HepG2 (cell line): ENCODE results near the gene ARHGAP30. TPM values are rescaled to one million over a fixed set of nuclear protein-coding genes. Genes with fewer than 3 reads are reported as not detected.
A peak's percentile ranks its signal among the peaks of the same experiment; 100 is the strongest.

Source experiments
- GLI4 ChIP-seq: sonication (generic); formaldehyde crosslinking; IDR thresholded peaks from 2 replicates; pipeline ENCODE4 v1.5.1; 2020; ENCODE audit warnings: missing genetic modification reagents, mild to moderate bottlenecking, moderate library complexity, borderline replicate concordance
- MAZ ChIP-seq, 2 experiments: sonication (generic) in 1 of 2; formaldehyde crosslinking in 1 of 2; IDR thresholded peaks; 2 replicates each; pipeline versions ENCODE4 v1.5.0 to v1.6.1; 2012 to 2020; ENCODE audit warnings: low read depth in 2 of 2, mild to moderate bottlenecking in 2 of 2, borderline replicate concordance in 1 of 2, improper control_type of control experiment in 1 of 2, low read length in 1 of 2, missing genetic modification reagents in 1 of 2, moderate library complexity in 1 of 2
- PRDM4 ChIP-seq: sonication (generic); formaldehyde crosslinking; IDR thresholded peaks from 2 replicates; pipeline ENCODE4 v1.9.0; 2021; ENCODE audit warnings: missing genetic modification reagents, borderline replicate concordance
- SALL2 ChIP-seq: sonication (generic); formaldehyde crosslinking; IDR thresholded peaks from 2 replicates; pipeline ENCODE4 v1.8.1; 2023; ENCODE audit warnings: mild to moderate bottlenecking, missing genetic modification reagents, inconsistent platforms
- SKI ChIP-seq: fragments of 450-650 bp; IDR thresholded peaks from one replicate; pipeline ENCODE4 v1.6.1; 2018; ENCODE audit warnings: mild to moderate bottlenecking; ENCODE audit not compliant: partially characterized antibody
- ZNF318 ChIP-seq: sonication (generic); formaldehyde crosslinking; IDR thresholded peaks from 2 replicates; pipeline ENCODE4 v1.4.0; 2020; ENCODE audit warnings: mild to moderate bottlenecking, missing genetic modification reagents
- polyA plus RNA-seq, 8 experiments: library from polyadenylated mRNA; depleted of rRNA in 3 of 8; stranded (reverse) in 7 of 8; unstranded in 1 of 8; fragments of >200 nt; fragmentation: Illumina TruSeq in 4 of 8; extraction: Trizol in 4 of 8; gene quantifications; 2 replicates each; pipeline versions ENCODE4 v1.2.1 to v1.2.3, GENCODE V29; 2011 to 2016; ENCODE audit warnings: low read depth in 4 of 8, missing spikeins in 1 of 8, mixed read lengths in 1 of 8; ENCODE audit not compliant: insufficient read depth in 1 of 8
- total RNA-seq, 5 experiments: library from RNA; depleted of rRNA; stranded (reverse); fragments of >200 nt; fragmentation: Illumina TruSeq; extraction: Trizol; gene quantifications; 2 replicates each; pipeline ENCODE4 v1.2.3, GENCODE V29; 2016; ENCODE audit warnings: low read depth in 1 of 5
- TF ChIP-seq, protein P1 (sequence below): sonication (generic); formaldehyde crosslinking; IDR thresholded peaks from 2 replicates; pipeline ENCODE4 v1.4.0; 2020; ENCODE audit warnings: missing genetic modification reagents

ARHGAP30 gene
- total and polyA plus RNA-seq, 2 of the 13 experiments (the other 11 are each of a cell fraction or from before 2014, with no cell fraction given): 0.13 to 0.20 TPM

DNA sequence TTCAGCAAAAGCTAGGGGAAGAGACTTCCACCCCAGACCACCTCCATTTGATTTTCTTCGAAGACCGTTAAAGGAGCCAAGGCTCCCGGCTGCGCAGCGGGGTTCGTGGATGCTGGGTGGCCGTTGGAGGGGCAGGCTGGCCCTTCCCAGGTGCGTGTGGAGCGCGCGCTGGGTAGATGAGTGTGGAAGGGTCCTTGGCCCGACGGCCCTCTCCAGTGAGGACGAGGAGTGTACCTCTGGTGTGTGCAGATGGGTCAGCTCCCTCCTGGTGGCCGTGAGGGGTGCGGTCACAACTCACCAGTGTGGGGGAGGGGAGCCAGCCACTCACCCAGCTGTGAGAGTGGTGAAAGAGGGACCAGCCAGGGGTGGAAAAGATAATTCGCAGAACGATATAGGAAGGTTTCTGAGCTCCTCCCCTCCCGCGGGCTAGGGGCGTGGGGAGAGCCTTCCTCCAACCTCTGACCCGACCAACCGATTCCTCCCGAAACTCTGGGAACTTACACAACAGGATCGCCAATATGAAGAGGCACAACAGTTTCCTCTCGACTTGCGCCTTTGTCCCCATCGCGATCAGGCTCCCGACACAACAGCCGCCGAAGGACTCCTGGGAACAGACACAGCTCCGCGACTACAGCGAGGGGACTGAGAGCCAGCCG, 49.1 kb downstream of the ARHGAP30 start, which contains the start of gene F11R (continued):
- TF ChIP-seq GLI4 (CRISPR knock-in tag) (no peak), SKI (peak; percentile 7), PRDM4 (CRISPR knock-in tag) (no peak), MAZ (IDR thresholded peaks at IDR 0.05; ENCODE audit: borderline replicate concordance, low read depth, low read length) (0 out of 2 replicates have a peak, but pooled peaks have one; percentile 6), MAZ (CRISPR knock-in tag; IDR thresholded peaks at IDR 0.05; ENCODE audit: low read depth) (peak; percentile 26; the same call in 1 of the 2 replicates), ZNF318 (CRISPR knock-in tag) (0 out of 2 replicates have a peak, but pooled peaks have one; percentile 15), SALL2 (CRISPR knock-in tag) (peak; percentile 60; the same call in 1 of the 2 replicates)
- TF ChIP-seq, protein P1, sequence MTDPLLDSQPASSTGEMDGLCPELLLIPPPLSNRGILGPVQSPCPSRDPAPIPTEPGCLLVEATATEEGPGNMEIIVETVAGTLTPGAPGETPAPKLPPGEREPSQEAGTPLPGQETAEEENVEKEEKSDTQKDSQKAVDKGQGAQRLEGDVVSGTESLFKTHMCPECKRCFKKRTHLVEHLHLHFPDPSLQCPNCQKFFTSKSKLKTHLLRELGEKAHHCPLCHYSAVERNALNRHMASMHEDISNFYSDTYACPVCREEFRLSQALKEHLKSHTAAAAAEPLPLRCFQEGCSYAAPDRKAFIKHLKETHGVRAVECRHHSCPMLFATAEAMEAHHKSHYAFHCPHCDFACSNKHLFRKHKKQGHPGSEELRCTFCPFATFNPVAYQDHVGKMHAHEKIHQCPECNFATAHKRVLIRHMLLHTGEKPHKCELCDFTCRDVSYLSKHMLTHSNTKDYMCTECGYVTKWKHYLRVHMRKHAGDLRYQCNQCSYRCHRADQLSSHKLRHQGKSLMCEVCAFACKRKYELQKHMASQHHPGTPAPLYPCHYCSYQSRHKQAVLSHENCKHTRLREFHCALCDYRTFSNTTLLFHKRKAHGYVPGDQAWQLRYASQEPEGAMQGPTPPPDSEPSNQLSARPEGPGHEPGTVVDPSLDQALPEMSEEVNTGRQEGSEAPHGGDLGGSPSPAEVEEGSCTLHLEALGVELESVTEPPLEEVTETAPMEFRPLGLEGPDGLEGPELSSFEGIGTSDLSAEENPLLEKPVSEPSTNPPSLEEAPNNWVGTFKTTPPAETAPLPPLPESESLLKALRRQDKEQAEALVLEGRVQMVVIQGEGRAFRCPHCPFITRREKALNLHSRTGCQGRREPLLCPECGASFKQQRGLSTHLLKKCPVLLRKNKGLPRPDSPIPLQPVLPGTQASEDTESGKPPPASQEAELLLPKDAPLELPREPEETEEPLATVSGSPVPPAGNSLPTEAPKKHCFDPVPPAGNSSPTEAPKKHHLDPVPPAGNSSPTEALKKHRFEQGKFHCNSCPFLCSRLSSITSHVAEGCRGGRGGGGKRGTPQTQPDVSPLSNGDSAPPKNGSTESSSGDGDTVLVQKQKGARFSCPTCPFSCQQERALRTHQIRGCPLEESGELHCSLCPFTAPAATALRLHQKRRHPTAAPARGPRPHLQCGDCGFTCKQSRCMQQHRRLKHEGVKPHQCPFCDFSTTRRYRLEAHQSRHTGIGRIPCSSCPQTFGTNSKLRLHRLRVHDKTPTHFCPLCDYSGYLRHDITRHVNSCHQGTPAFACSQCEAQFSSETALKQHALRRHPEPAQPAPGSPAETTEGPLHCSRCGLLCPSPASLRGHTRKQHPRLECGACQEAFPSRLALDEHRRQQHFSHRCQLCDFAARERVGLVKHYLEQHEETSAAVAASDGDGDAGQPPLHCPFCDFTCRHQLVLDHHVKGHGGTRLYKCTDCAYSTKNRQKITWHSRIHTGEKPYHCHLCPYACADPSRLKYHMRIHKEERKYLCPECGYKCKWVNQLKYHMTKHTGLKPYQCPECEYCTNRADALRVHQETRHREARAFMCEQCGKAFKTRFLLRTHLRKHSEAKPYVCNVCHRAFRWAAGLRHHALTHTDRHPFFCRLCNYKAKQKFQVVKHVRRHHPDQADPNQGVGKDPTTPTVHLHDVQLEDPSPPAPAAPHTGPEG (CRISPR knock-in tag): peak; percentile 72; the same call in 1 of the 2 replicates
